IPS-11a (cell line): ENCODE data around the gene MTHFD1L.
"Not testable (repeated sequence)": the region's sequence is repeated elsewhere in the genome, so short reads cannot be mapped to it uniquely, and the experiment has no call there.

ENCODE experiments used
- H3K4me3 ChIP-seq: one replicate; pipeline ENCODE4 v1.5.1; 2013; ENCODE audit warnings: low read depth, low read length, control low read depth

The MTHFD1L gene

GRCh38 chr6:150865406-150866146 lies at the start of gene MTHFD1L:
MTHFD1L (plus strand) TSS chr6:150865702; CDS start chr6:150865823, 121 bp downstream.
- peak within 1 kb of the TSS; percentile 82 for H3K4me3 ChIP-seq

GRCh38 chr6:150816554-150816953 lies 48.9 kb upstream of the MTHFD1L start:
- H3K4me3 ChIP-seq: not testable (repeated sequence)

GRCh38 chr6:150822932-150823331 lies 42.6 kb upstream of the MTHFD1L start:
- H3K4me3 ChIP-seq: no peak overlapping the region

- H3K4me3 ChIP-seq: no peak overlapping the region
Observed at GRCh38 chr6:150826788-150827187, 38.7 kb upstream of the MTHFD1L start.

- not testable (repeated sequence) for H3K4me3 ChIP-seq
Observed at GRCh38 chr6:150828107-150828506, 37.4 kb upstream of the MTHFD1L start.

GRCh38 chr6:150830439-150831165 lies 34.9 kb upstream of the MTHFD1L start:
- no peak overlapping the region for H3K4me3 ChIP-seq

GRCh38 chr6:150831577-150831976 lies 33.9 kb upstream of the MTHFD1L start:
- no peak overlapping the region for H3K4me3 ChIP-seq

GRCh38 chr6:150835620-150836019 lies 29.9 kb upstream of the MTHFD1L start:
- H3K4me3 ChIP-seq: no peak overlapping the region

- H3K4me3 ChIP-seq: no peak overlapping the region
Observed at GRCh38 chr6:150840185-150840584, 25.3 kb upstream of the MTHFD1L start.

GRCh38 chr6:150841189-150841588 lies 24.3 kb upstream of the MTHFD1L start:
- H3K4me3 ChIP-seq: no peak overlapping the region

- H3K4me3 ChIP-seq: no peak overlapping the region
Observed at GRCh38 chr6:150841697-150842096, 23.8 kb upstream of the MTHFD1L start.

GRCh38 chr6:150844371-150844770 lies 21.1 kb upstream of the MTHFD1L start:
- no peak overlapping the region for H3K4me3 ChIP-seq

- no peak overlapping the region for H3K4me3 ChIP-seq
Observed at GRCh38 chr6:150846641-150847040, 18.9 kb upstream of the MTHFD1L start.

- H3K4me3 ChIP-seq: no peak overlapping the region
Observed at GRCh38 chr6:150848400-150848799, 17.1 kb upstream of the MTHFD1L start.

- H3K4me3 ChIP-seq: not testable (repeated sequence)
Observed at GRCh38 chr6:150854392-150854791, 11.1 kb upstream of the MTHFD1L start.

GRCh38 chr6:150855171-150855570 lies 10.3 kb upstream of the MTHFD1L start:
- H3K4me3 ChIP-seq: not testable (repeated sequence)

GRCh38 chr6:150857062-150857944 lies 8.2 kb upstream of the MTHFD1L start:
- no peak overlapping the region for H3K4me3 ChIP-seq

GRCh38 chr6:150857945-150858308 lies 7.6 kb upstream of the MTHFD1L start:
- no peak overlapping the region for H3K4me3 ChIP-seq

- not testable (repeated sequence) for H3K4me3 ChIP-seq
Observed at GRCh38 chr6:150861448-150862168, 3.9 kb upstream of the MTHFD1L start.

- no peak overlapping the region for H3K4me3 ChIP-seq
Observed at GRCh38 chr6:150863213-150863928, 2.1 kb upstream of the MTHFD1L start.
